ENCODE results near the gene C17orf75. TPM values are rescaled to one million over a fixed set of nuclear protein-coding genes. Genes with fewer than 3 reads are reported as not detected.
"Not testable (repeated sequence)": the region's sequence is repeated elsewhere in the genome, so short reads cannot be mapped to it uniquely, and the experiment has no call there.

The C17orf75 gene
- 10 to 100 TPM; 12.3 to 41.5 (median 35.2) TPM for total RNA-seq

GRCh38 chr17:32341857-32342602 is at the start of gene C17orf75:
TSS of gene C17orf75 (minus strand) at chr17:32342173. CDS start at chr17:32342139, 34 bp downstream.
- peak within 1 kb of the TSS; percentile 71 to 86 for H3K27ac ChIP-seq
- H3K4me1 ChIP-seq (replicated peaks in 1 of 2) = peaks cover 7 to 13% of the 10 kb centered on the region in 2 donors
- ATAC-seq (replicated peaks in 6 of 8) = peak; percentile 97 to 98 (median 98)
- WGBS, 10 experiments = 0 to 100% (median 24%) methylated on average over 1 to 14 of the region's 47 CpGs
- in situ Hi-C loops (cut with MboI; ENCODE audit: low pct_unique_long_range_greater_than_20kb in 2 of 9, low sequenced_read_pairs in 9 of 9, unreplicated experiment in 9 of 9) = loop anchor here in 1 of 9 experiments (25.0 kb wide), 1 partner anchor 105 kb away; no protein-coding TSS in a partner anchor
- peak within 1 kb of the TSS; percentile 49 to 85 (median 57) for H3K4me3 ChIP-seq

- WGBS, 10 experiments = 80 to 100% (median 94%) methylated on average over 1 to 6 of the region's 6 CpGs
- Histone ChIP-seq H3K4me3 (no peak overlapping the region), H3K4me1 (replicated peaks in 1 of 2) (no peaks in the 10 kb centered on the region), H3K27ac (no peak overlapping the region)
- no peak for ATAC-seq (replicated peaks in 6 of 8)
- in situ Hi-C loops (cut with MboI; ENCODE audit: low pct_unique_long_range_greater_than_20kb in 2 of 9, low sequenced_read_pairs in 9 of 9, unreplicated experiment in 9 of 9) = no loop called here
These were observed 46.9 kb upstream of the C17orf75 start for GRCh38 chr17:32388613-32389459.

GRCh38 chr17:32388128-32388527 is 46.2 kb upstream of the C17orf75 start:
- in situ Hi-C loops (cut with MboI; ENCODE audit: low pct_unique_long_range_greater_than_20kb in 2 of 9, low sequenced_read_pairs in 9 of 9, unreplicated experiment in 9 of 9); ATAC-seq (replicated peaks in 6 of 8); H3K27ac ChIP-seq; H3K4me3 ChIP-seq; H3K4me1 ChIP-seq (replicated peaks in 1 of 2): not testable (repeated sequence)
- WGBS, 10 experiments = 90 to 100% (median 97%) methylated on average over 4 to 14 of the region's 14 CpGs; no CpG with 5 or more reads in 4 of the 10 experiments

- Histone ChIP-seq H3K27ac (no peak overlapping the region), H3K4me3 (no peak overlapping the region), H3K4me1 (replicated peaks in 1 of 2) (no peaks in the 10 kb centered on the region)
- in situ Hi-C loops (cut with MboI; ENCODE audit: low pct_unique_long_range_greater_than_20kb in 2 of 9, low sequenced_read_pairs in 9 of 9, unreplicated experiment in 9 of 9) = no loop called here
- ATAC-seq (replicated peaks in 6 of 8) = no peak
These were observed 44.9 kb upstream of the C17orf75 start for GRCh38 chr17:32386844-32387243.

GRCh38 chr17:32385971-32386370 is 44.0 kb upstream of the C17orf75 start:
- in situ Hi-C loops (cut with MboI; ENCODE audit: low pct_unique_long_range_greater_than_20kb in 2 of 9, low sequenced_read_pairs in 9 of 9, unreplicated experiment in 9 of 9) = no loop called here
- WGBS, 10 experiments = 80 to 100% (median 97%) methylated on average over 1 to 5 of the region's 5 CpGs; no CpG with 5 or more reads in 1 of the 10 experiments
- ATAC-seq (replicated peaks in 6 of 8) = no peak

GRCh38 chr17:32385121-32385520 is 43.1 kb upstream of the C17orf75 start:
- Histone ChIP-seq H3K4me1 (replicated peaks in 1 of 2) (no peaks in the 10 kb centered on the region), H3K27ac (no peak overlapping the region), H3K4me3 (no peak overlapping the region)
- in situ Hi-C loops (cut with MboI; ENCODE audit: low pct_unique_long_range_greater_than_20kb in 2 of 9, low sequenced_read_pairs in 9 of 9, unreplicated experiment in 9 of 9) = no loop called here
- WGBS, 10 experiments = 70 to 100% (median 98%) methylated on average over 2 to 7 of the region's 7 CpGs; no CpG with 5 or more reads in 2 of the 10 experiments
- no peak for ATAC-seq (replicated peaks in 6 of 8)

More at GRCh38 chr17:32385971-32386370, 44.0 kb upstream of the C17orf75 start:
- Histone ChIP-seq H3K27ac (no peak overlapping the region), H3K4me1 (replicated peaks in 1 of 2) (no peaks in the 10 kb centered on the region), H3K4me3 (no peak overlapping the region)

- in situ Hi-C loops (cut with MboI; ENCODE audit: low pct_unique_long_range_greater_than_20kb in 2 of 9, low sequenced_read_pairs in 9 of 9, unreplicated experiment in 9 of 9) = no loop called here
- no peak overlapping the region for H3K4me3 ChIP-seq
- WGBS, 10 experiments = 80 to 100% (median 100%) methylated on average over 1 of the region's 1 CpG; no CpG with 5 or more reads in 4 of the 10 experiments
- H3K27ac ChIP-seq = no peak overlapping the region
- ATAC-seq (replicated peaks in 6 of 8) = peak in 1 of 8 experiments; percentile 10
- no peaks in the 10 kb centered on the region for H3K4me1 ChIP-seq (replicated peaks in 1 of 2)
These were observed 42.0 kb upstream of the C17orf75 start for GRCh38 chr17:32383926-32384434.

GRCh38 chr17:32382526-32383223 is 40.7 kb upstream of the C17orf75 start:
- 85 to 100% (median 100%) methylated on average over 1 to 5 of the region's 5 CpGs for WGBS, 10 experiments
- Histone ChIP-seq H3K27ac (no peak overlapping the region), H3K4me3 (no peak overlapping the region), H3K4me1 (replicated peaks in 1 of 2) (no peaks in the 10 kb centered on the region)
- ATAC-seq (replicated peaks in 6 of 8) = no peak
- in situ Hi-C loops (cut with MboI; ENCODE audit: low pct_unique_long_range_greater_than_20kb in 2 of 9, low sequenced_read_pairs in 9 of 9, unreplicated experiment in 9 of 9) = no loop called here

GRCh38 chr17:32370426-32370825 is 28.5 kb upstream of the C17orf75 start:
- WGBS, 10 experiments = 0 to 100% (median 57%) methylated on average over 1 of the region's 1 CpG; no CpG with 5 or more reads in 2 of the 10 experiments
- ATAC-seq (replicated peaks in 6 of 8) = peak in 3 of 8 experiments; percentile 78 to 90 (median 83)
- in situ Hi-C loops (cut with MboI; ENCODE audit: low pct_unique_long_range_greater_than_20kb in 2 of 9, low sequenced_read_pairs in 9 of 9, unreplicated experiment in 9 of 9) = no loop called here
- Histone ChIP-seq H3K4me3 (no peak overlapping the region), H3K27ac (no peak overlapping the region), H3K4me1 (replicated peaks in 1 of 2) (no peaks in the 10 kb centered on the region)

GRCh38 chr17:32361270-32361669 is 19.3 kb upstream of the C17orf75 start:
- H3K4me1 ChIP-seq (replicated peaks in 1 of 2) = no peaks in the 10 kb centered on the region
- ATAC-seq (replicated peaks in 6 of 8) = no peak
- H3K27ac ChIP-seq = no peak overlapping the region
- H3K4me3 ChIP-seq = no peak overlapping the region
- 50 to 100% (median 100%) methylated on average over 1 of the region's 1 CpG; no CpG with 5 or more reads in 1 of the 10 experiments for WGBS, 10 experiments
- in situ Hi-C loops (cut with MboI; ENCODE audit: low pct_unique_long_range_greater_than_20kb in 2 of 9, low sequenced_read_pairs in 9 of 9, unreplicated experiment in 9 of 9) = no loop called here

GRCh38 chr17:32357615-32358014 is 15.6 kb upstream of the C17orf75 start:
- Histone ChIP-seq H3K4me1 (replicated peaks in 1 of 2) (peaks cover 12 to 13% of the 10 kb centered on the region in 2 donors), H3K27ac (no peak overlapping the region), H3K4me3 (no peak overlapping the region)
- WGBS, 10 experiments = 85 to 100% (median 87%) methylated on average over 1 to 6 of the region's 8 CpGs; no CpG with 5 or more reads in 7 of the 10 experiments
- in situ Hi-C loops (cut with MboI; ENCODE audit: low pct_unique_long_range_greater_than_20kb in 2 of 9, low sequenced_read_pairs in 9 of 9, unreplicated experiment in 9 of 9) = no loop called here
- peak in 4 of 8 experiments; percentile 6 to 55 (median 46) for ATAC-seq (replicated peaks in 6 of 8)

GRCh38 chr17:32356750-32357149 is 14.8 kb upstream of the C17orf75 start:
- in situ Hi-C loops (cut with MboI; ENCODE audit: low pct_unique_long_range_greater_than_20kb in 2 of 9, low sequenced_read_pairs in 9 of 9, unreplicated experiment in 9 of 9) = no loop called here
- Histone ChIP-seq H3K4me1 (replicated peaks in 1 of 2) (peaks cover 18 to 21% of the 10 kb centered on the region in 2 donors), H3K4me3 (no peak overlapping the region), H3K27ac (no peak overlapping the region)
- ATAC-seq (replicated peaks in 6 of 8) = peak in 3 of 8 experiments; percentile 37 to 46 (median 37)
- 17 to 100% (median 100%) methylated on average over 1 to 3 of the region's 5 CpGs; no CpG with 5 or more reads in 1 of the 10 experiments for WGBS, 10 experiments

All from motor neuron (in vitro differentiated cells).